PC-9 (cell line): ENCODE measurements around the gene SIPA1L3. TPM values are rescaled to one million over a fixed set of nuclear protein-coding genes. Genes with fewer than 3 reads are reported as not detected.

Experiments
- BruUV-seq: library from RNA; stranded (reverse); fragments of 400-500 nt; replicated peaks from 2 replicates; lab custom pipeline; 2021; lab: Mats Ljungman, UMichigan
- CTCF ChIA-PET: fragments of 300-600 bp; sonication (Branson Sonifier 250); formaldehyde crosslinking; loops from one replicate; lab custom pipeline; 2022; ENCODE audit warnings: antibody characterized with exemption; lab: Charles Lee
- POLR2A ChIA-PET: fragments of 300-600 bp; sonication (Branson Sonifier 250); formaldehyde crosslinking; loops from one replicate; lab custom pipeline; 2022; ENCODE audit warnings: antibody characterized with exemption; ENCODE audit not compliant: unreplicated experiment; lab: Charles Lee
- DNase-seq, 2 experiments: peaks; one replicate each; pipeline versions ENCODE4 v3.0.0 to v3.0.0-alpha.2; 2015 to 2022; ENCODE audit warnings: mixed read lengths in 1 of 2
- H2AFZ ChIP-seq: fragments of 200-600 bp; sonication (generic); 2 replicates; pipeline ENCODE4 v1.8.1; 2017; ENCODE audit warnings: antibody characterized with exemption
- H3F3A ChIP-seq: fragments of 200-600 bp; sonication (generic); 2 replicates; pipeline ENCODE4 v1.8.1; 2017; ENCODE audit warnings: antibody characterized with exemption, mild to moderate bottlenecking, low read depth; ENCODE audit not compliant: insufficient read depth
- H3K27ac ChIP-seq: fragments of 200-600 bp; sonication (generic); 2 replicates; pipeline ENCODE4 v1.6.1; 2016; ENCODE audit warnings: mixed run types
- H3K27me3 ChIP-seq: fragments of 200-600 bp; sonication (generic); 2 replicates; pipeline ENCODE4 v1.6.1; 2016; ENCODE audit warnings: low read depth, mixed run types; ENCODE audit not compliant: insufficient read depth
- H3K36me3 ChIP-seq: fragments of 200-600 bp; sonication (generic); 2 replicates; pipeline ENCODE4 v1.6.1; 2016; ENCODE audit warnings: low read depth, mixed run types
- H3K4me1 ChIP-seq: fragments of 200-600 bp; sonication (generic); replicated peaks from 2 replicates; pipeline ENCODE4 v1.6.1; 2016; ENCODE audit warnings: mixed run types; ENCODE audit not compliant: insufficient read depth
- H3K4me2 ChIP-seq: fragments of 200-600 bp; sonication (generic); 2 replicates; pipeline ENCODE4 v1.6.1; 2017; ENCODE audit warnings: mixed run types
- H3K4me3 ChIP-seq: fragments of 200-600 bp; sonication (generic); 2 replicates; pipeline ENCODE4 v1.6.1; 2016; ENCODE audit warnings: mixed run types
- H3K79me2 ChIP-seq: fragments of 200-600 bp; sonication (generic); 2 replicates; pipeline ENCODE4 v1.6.1; 2017; ENCODE audit warnings: low read depth, mixed run types
- H3K9me2 ChIP-seq: fragments of 200-600 bp; sonication (generic); 2 replicates; pipeline ENCODE4 v1.8.1; 2017; ENCODE audit warnings: mild to moderate bottlenecking; ENCODE audit not compliant: insufficient read depth
- H3K9me3 ChIP-seq: fragments of 200-600 bp; sonication (generic); 2 replicates; pipeline ENCODE4 v1.8.1; 2016; ENCODE audit warnings: low read depth; ENCODE audit not compliant: insufficient read depth
- H4K20me1 ChIP-seq: fragments of 200-600 bp; sonication (generic); 2 replicates; pipeline ENCODE4 v1.8.1; 2017; ENCODE audit not compliant: insufficient read depth
- CTCF ChIP-seq: fragments of 200-600 bp; sonication (generic); conservative IDR thresholded peaks from 2 replicates; pipeline ENCODE4 v1.6.1; 2017; ENCODE audit warnings: mixed run types, antibody characterized with exemption, mild to moderate bottlenecking, moderate library complexity
- EZH2 ChIP-seq: fragments of 200-600 bp; sonication (generic); IDR thresholded peaks from 2 replicates; pipeline ENCODE4 v1.8.0; 2017; ENCODE audit warnings: antibody characterized with exemption, low read depth
- intact Hi-C: fragments of 100-400 bp; cut with micrococcal nuclease; formaldehyde crosslinking; loops from one replicate; pipeline ENCODE4 v1.10.0; 2022; ENCODE audit not compliant: unreplicated experiment
- total RNA-seq: library from RNA; stranded (reverse); gene quantifications from 2 replicates; pipeline ENCODE4 v1.2.3, GENCODE V29; 2021

The SIPA1L3 gene
- total RNA-seq, 1 experiment from 2014 or later, result 55.2 TPM

DNA sequence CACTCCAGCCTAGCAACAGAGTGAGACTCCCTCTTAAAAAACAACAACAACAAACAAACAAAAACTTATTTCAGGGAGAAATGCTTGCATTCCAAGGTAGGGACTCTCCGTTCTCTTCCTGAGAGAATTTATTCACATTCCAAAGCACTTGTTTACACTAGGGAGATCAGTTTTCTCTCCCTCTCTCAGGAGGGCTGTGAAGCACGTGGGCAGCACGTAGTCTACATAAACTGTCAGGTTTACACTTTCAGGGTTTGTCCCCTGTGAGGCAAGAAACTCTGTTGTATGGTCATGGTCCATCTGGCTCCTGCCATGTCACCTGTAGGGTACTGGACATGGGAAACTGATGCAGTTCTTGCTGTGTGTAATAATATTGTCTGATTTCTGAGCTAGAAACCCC lies 32.2 kb upstream of the SIPA1L3 start:
- no peak for DNase-seq
- Histone ChIP-seq H3K36me3 (no peaks in the 10 kb centered on the region), H3K27ac (no peak overlapping the region), H3F3A (no peaks in the 10 kb centered on the region), H4K20me1 (no peaks in the 10 kb centered on the region), H3K27me3 (peaks cover 25% of the 10 kb centered on the region), H3K9me3 (0 out of 2 replicates have a peak, but pooled peaks cover 3% of the 10 kb centered on the region), H3K79me2 (no peaks in the 10 kb centered on the region), H3K4me2 (no peak overlapping the region), H2AFZ (no peak overlapping the region), H3K4me1 (no peaks in the 10 kb centered on the region), H3K9me2 (no peaks in the 10 kb centered on the region), H3K4me3 (no peak overlapping the region)
- POLR2A ChIA-PET, result no interaction called here
- TF ChIP-seq EZH2 (no peak), CTCF (no peak)
- intact Hi-C loops, result no loop called here
- BruUV-seq, result no TSS peak
- CTCF ChIA-PET, result no interaction called here

DNA sequence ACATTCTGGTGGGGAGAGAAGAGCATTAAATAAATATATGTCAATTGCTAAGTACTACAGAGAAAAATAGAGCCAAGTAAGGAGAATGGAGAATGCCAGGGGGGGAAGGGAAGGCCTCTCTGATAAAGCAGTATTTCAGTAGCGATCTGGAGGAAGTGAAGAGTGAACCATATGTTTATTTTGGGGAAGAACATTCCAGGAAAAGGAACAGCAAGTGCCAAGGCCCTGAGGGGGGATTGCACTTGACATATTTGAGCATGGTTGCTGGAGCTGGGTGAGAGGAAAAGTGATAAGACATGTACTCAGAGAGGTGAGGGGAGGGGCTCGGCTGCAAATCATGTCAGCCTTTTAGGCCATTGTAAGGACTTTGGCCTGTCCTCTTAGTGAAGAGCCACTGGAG lies 31.0 kb upstream of the SIPA1L3 start:
- no peaks in the 10 kb centered on the region for H3K9me2 ChIP-seq
- no peak overlapping the region for H3K27ac ChIP-seq
- H3K4me2 ChIP-seq, result no peak overlapping the region
- no peaks in the 10 kb centered on the region for H4K20me1 ChIP-seq
- H3K27me3 ChIP-seq, result peaks cover 25% of the 10 kb centered on the region
- 0 out of 2 replicates have a peak, but pooled peaks cover 3% of the 10 kb centered on the region for H3K9me3 ChIP-seq
- H3F3A ChIP-seq, result no peaks in the 10 kb centered on the region
- BruUV-seq, result no TSS peak
- TF ChIP-seq EZH2, result no peak
- TF ChIP-seq CTCF, result no peak
- intact Hi-C loops, result no loop called here
- no peaks in the 10 kb centered on the region for H3K79me2 ChIP-seq
- H2AFZ ChIP-seq, result no peak overlapping the region
- H3K36me3 ChIP-seq, result no peaks in the 10 kb centered on the region
- POLR2A ChIA-PET, result no interaction called here
- no peak overlapping the region for H3K4me3 ChIP-seq
- DNase-seq, result no peak
- H3K4me1 ChIP-seq, result no peaks in the 10 kb centered on the region
- CTCF ChIA-PET, result no interaction called here

DNA sequence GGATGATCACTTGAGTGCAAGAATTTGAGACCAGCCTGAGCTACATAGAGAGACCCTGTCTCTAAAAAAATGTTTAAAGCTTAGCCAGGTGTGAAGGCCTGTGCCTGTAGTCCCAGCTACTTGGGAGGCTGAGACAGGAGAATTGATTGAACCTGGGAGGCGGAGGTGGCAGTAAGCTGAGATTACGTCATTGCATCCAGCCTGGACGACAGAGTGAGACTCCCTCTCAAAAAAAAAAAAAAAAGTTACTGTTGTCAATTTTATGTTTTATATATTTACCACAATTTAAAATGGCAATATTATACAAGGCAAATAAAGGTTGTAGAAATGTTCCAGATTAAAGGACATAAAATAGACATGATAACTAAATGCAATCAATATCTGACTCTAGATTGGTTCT lies 29.9 kb upstream of the SIPA1L3 start:
- no peak for DNase-seq
- TF ChIP-seq CTCF (no peak), EZH2 (no peak)
- intact Hi-C loops, result no loop called here
- CTCF ChIA-PET, result no interaction called here
- no peaks in the 10 kb centered on the region for H3K9me2 ChIP-seq
- POLR2A ChIA-PET, result no interaction called here
- no peak overlapping the region for H2AFZ ChIP-seq
- H3K9me3 ChIP-seq, result peaks cover 3% of the 10 kb centered on the region; the same call in 1 of the 2 replicates
- H4K20me1 ChIP-seq, result no peaks in the 10 kb centered on the region
- H3K27ac ChIP-seq, result no peak overlapping the region
- no peak overlapping the region for H3K4me3 ChIP-seq
- H3K27me3 ChIP-seq, result peaks cover 25% of the 10 kb centered on the region
- H3K4me1 ChIP-seq, result no peaks in the 10 kb centered on the region
- H3K36me3 ChIP-seq, result no peaks in the 10 kb centered on the region
- no peak overlapping the region for H3K4me2 ChIP-seq
- H3F3A ChIP-seq, result no peaks in the 10 kb centered on the region
- no peaks in the 10 kb centered on the region for H3K79me2 ChIP-seq
- BruUV-seq, result no TSS peak
